Inferior parietal cortex (tissue), 1 donor: ENCODE results near the gene RASD2.
"Not testable (repeated sequence)": the region's sequence is repeated elsewhere in the genome, so short reads cannot be mapped to it uniquely, and the experiment has no call there.

ENCODE experiments used
- DNase-seq: peaks from one replicate; pipeline ENCODE4 v3.0.0-alpha.2; 2016; ENCODE audit errors: extremely low spot score

Gene RASD2

DNA sequence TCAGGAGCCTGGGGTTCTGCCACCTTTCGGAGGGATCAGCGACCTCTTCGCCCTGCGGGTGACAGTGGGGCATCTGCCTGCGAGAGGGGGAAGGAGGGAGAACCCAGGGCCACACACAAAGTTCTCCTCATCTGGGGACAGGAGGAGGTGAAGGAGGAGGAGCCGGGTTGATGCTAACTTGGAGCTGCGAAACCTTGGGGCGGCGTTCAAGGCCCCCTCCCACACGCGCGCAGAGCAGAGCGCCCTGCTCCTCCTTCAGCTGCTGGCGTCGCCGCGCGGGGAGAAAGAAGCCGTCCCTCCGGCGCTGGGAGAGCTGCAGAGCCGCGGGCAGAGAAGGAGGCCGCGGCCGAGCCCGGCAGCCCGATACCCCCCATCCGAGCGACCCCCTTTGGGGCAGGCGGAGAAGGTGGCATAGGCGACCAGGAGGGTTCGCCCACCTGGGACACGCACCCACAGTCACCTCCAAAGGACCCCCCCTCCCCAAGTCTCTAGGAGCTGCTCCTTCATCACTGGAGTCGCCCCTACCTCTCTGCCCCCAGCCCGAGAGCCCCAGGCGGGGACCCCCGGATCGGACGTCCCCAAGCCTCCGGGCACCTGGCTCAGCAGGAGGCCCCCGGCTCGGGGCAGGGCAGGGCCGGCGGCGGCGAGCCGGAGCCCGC, at the start of gene RASD2:
RASD2 (plus strand) TSS at position 237 of the 659 bp plus-strand sequence. CDS start 5,979 bp downstream, outside the sequence.
- no peak for DNase-seq

- not testable (repeated sequence) for DNase-seq
These were observed 49.3 kb upstream of the RASD2 start for GRCh38 chr22:35491061-35491907.

GRCh38 chr22:35491908-35492380, 48.7 kb upstream of the RASD2 start:
- DNase-seq: no peak

- DNase-seq: no peak
These were observed 47.6 kb upstream of the RASD2 start for GRCh38 chr22:35493074-35493473.

DNA sequence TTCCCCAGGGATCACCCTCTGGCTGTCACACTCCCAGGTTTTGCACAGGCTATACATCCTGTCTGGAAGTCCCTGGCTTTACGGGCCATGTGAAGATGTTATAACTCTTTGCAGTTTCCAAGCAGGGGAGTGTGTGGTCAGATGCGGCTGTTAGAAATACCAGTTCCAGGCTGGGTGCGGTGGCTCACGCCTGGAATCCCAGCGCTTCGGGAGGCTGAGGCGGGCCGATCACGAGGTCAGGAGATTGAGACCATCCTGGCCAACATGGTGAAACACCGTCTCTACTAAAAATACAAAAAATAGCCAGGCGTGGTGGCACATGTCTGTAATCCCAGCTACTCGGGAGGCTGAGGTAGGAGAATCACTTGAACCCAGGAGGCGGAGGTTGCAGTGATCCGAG, 44.9 kb upstream of the RASD2 start:
- not testable (repeated sequence) for DNase-seq

- no peak for DNase-seq
These were observed 43.8 kb upstream of the RASD2 start for GRCh38 chr22:35496768-35497312.

DNA sequence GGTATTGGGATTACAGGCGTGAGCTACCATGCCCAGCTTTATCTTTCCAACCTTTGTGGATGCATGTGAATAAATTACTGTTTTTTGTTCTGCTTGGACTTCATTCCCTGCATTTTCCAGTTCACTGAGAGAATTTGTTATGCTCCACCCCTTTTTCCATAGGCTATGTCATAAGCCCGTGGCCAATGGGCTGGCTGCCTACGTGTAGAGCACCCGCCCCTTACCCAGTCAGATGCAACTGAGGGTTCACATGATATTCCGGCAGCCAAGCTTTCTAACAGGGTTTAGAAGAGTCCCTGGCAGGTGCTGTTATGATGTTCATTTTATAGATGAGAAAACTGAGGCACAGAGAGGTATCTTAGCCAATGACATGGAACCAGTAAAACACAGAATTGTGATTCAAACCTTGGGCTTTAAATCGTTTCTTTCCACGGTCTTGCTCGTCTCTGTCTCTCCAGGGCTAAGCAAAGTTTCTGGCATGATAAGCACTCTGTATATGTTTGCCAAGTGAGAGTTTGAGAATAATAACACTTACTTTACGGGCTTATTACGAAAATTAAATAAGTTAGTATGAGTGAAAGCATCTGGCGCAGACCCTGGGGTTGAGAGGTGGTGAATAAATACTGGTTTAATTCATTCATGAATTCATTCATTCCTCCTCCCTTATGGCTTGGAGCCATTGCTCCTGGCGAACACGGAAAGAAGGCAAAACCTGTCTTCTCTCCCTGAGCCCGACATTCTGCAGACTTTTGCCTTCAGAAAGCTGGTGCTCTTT, 42.4 kb upstream of the RASD2 start:
- DNase-seq: no peak

DNA sequence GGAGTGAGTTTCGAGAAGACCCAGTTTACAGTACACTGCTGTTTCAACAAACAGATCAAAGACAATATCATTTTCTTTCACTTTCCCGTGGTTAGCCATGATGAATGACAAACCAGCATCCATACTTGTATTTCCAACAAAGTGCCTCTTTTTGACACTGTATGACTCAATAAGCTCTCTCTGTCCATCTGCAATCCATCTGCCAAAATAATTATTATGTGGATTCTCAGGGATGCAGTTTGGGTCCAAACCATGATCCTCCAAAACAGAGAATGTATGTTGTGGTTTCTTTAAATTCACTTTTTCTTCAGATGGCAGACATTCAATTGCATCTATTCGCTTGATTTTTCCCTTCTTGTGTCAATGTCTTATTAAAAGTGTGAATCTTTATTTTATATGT, 37.8 kb upstream of the RASD2 start:
- DNase-seq: no peak

DNA sequence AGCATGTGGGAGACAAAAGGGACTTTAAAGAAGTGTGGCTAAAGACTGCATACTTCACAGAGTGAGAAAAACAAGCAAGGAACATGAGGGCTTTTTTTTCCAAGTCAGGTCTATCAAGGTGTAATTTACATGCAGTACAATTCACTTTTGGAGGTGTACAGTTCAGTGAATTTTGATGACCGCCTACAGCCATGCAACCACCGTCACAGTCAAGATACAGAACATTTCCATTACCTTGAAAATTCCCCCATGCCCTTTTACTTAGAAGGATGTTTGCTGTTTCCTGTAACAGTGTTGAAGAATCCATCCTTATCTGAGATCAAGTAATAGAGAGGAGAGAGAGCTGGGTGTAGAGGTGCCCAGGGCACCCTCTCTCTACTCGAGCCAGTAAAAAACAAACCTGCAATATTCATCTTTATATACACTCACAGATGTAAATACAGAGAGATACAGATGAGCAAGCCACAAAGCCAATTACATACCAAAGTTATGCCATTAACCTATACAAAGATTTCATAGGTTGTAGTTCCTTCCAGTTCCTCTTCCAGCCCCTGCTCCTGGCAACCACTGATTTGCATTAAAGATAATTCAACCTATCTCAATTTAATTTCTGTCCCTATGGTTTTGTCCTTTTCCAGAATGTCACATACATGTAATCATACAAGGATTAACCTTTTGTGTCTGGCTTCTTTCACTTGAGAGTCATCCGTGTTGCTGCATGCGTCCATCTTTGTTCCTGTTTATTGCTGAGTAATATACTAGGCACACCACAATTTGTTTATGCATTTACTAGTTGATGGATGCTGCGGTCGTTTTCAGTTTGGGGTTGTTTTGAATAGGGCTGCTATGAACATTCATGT, 35.0 kb upstream of the RASD2 start:
- no peak for DNase-seq

GRCh38 chr22:35506259-35506570, 34.4 kb upstream of the RASD2 start:
- no peak for DNase-seq

DNA sequence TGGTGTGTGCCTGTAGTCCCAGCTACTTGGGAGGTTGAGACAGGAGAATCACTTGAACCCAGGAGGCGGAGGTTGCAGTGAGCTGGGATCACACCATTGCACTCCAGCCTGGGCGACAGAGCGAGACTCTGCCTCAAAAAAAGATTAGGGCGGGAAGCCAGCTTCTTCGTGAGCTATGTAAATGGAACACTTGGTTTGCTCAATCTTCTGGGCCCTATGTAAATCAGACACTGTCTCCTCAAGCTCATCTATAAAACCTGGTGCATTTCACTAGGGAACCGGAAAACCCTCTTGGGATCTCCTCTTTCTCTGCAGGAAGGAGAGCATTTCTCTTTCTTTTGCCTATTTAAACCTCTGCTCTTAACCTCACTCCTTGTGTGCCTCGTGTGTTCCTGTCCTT, 32.8 kb upstream of the RASD2 start:
- DNase-seq: not testable (repeated sequence)

DNA sequence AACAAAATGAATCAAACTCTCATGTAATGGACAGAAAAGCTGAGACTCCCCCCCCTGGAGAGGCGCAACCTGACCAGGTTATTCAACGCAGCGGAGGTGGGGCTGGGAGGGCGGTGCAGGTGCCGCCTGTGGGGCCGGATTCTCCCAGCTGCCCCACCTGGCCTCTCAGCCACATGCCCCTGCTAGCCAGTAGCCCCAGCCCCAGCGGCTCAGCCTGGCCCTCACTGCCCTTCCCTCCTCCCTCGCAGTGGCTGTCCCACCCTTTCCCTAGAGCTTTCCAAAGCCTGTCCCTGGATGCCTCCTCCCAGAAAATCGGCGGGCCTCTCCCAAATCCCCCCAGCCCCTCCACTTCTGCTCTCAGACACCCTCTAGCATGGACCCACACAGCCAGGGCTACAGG, 31.2 kb upstream of the RASD2 start:
- no peak for DNase-seq

DNA sequence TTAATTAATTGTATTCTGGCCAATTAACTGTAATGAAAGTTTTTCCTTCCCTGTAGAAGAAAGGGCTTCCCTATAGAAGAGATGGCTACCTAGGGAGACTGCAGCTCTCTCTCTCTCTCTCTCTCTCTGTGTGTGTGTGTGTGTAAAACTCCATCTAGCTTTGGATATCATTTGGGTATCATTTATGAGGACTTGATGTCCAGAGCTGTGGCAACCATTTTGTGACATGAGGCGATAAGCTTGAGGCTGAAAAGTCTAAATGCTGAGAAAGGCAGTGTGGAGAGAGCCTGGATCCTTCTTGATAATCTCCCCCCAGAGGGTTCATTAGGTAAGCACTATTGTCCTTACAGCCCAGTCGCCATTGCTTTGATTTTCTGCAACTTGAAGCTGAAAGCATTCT, 30.7 kb upstream of the RASD2 start:
- no peak for DNase-seq

GRCh38 chr22:35510481-35510934, 30.1 kb upstream of the RASD2 start:
- peak; percentile 44 for DNase-seq

DNA sequence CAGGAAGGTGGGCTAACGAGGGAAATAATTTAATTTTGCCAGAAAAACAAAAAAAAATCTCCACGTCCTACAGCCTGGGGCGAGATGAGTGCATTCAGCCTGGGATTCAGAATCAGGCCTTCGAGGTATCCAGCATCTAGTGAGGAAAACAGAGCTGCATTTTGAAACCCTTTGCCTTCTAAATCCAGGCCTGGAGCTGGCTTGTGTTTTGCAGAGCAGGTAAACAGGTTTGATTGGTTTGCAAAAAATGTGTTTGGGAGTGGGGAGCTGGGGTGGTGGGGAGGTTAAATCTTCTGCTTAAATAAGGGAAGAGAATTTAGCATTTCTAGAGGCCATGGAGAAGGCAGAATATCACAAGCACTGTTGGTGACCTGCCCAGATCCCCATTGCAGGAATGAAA, 29.7 kb upstream of the RASD2 start:
- DNase-seq: no peak

DNA sequence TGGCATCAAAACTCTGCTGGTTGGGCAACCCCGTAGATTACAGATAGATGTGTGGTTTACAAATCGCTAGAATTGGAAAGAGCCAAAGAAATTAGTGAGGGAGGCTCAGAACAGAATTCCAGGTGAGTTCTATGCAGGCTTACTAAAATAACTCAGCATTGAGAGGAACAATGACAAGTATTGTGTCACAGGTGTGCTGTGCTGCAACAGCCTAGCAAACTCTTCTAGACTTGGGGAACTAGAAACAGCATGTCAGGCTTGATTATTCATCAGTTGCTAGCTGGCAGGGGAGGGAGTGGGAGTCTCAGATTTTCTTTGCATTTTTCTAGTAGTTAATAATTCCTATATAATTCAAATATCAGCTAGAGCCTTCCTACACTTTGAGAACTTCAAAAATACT, 26.3 kb upstream of the RASD2 start:
- DNase-seq: no peak

GRCh38 chr22:35515952-35516351, 24.7 kb upstream of the RASD2 start:
- DNase-seq: not testable (repeated sequence)

- no peak for DNase-seq
These were observed 23.9 kb upstream of the RASD2 start for GRCh38 chr22:35516723-35517122.

GRCh38 chr22:35517207-35517606, 23.4 kb upstream of the RASD2 start:
- no peak for DNase-seq

DNA sequence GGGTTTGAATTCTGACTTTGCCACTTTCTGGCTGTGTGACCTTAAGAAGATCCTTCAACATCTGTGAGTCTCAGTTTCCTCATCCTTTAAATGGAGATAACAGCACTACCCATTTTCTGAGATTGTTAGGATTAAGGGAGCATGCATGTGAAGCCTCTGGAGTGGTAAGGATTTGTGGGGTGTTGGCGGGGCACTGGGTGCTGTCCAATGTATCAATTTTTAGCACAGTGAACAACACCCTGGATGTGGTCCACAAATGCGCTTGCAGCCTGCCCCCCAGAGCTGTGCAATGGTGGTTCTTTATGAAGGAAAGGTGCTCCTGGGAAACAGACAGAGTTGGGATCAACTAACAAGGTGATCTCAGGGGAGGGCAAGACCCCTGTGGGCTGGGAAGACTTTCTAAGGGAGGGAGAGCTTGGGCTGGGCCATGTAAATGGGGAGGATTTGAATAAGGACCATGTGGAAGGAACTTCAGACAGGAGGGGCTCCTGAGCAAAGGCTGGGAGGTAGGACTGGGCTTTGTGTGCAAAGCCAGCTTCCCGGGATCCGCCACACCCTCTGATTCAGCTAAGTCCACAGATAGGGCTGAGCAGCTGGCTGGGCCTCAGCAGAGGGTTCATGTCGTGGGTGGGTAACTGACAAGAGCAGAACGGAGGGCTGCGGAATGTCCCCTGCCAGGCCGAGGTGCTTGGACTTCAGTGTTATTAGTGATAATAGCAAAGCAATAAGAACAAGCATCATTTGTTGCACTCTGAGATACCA, 22.7 kb upstream of the RASD2 start:
- DNase-seq: no peak
